Measurements from ENCODE around the gene GLMP. TPM values are rescaled to one million over a fixed set of nuclear protein-coding genes. Genes with fewer than 3 reads are reported as not detected.
"Not testable (repeated sequence)": the region's sequence is repeated elsewhere in the genome, so short reads cannot be mapped to it uniquely, and the experiment has no call there.

GLMP gene
- total RNA-seq, result 10 to 100 TPM; 43.8 to 50.3 TPM
- long read RNA-seq, transcript GLMP-201 (6 exons, 1,604 nt), result major isoform, 21 of 43 reads
- long read RNA-seq, partial matches to known transcripts, result 11 of 43 reads
- long read RNA-seq, other reads (novel, unspliced or antisense), result 7 of 43 reads

- DNase-seq (peak; percentile 69 to 84), ATAC-seq (peak; percentile 62)
- intact Hi-C loops (cut with DNase I, micrococcal nuclease), result no loop called here
These were observed at the start of gene GLMP for GRCh38 chr1:156295391-156295947. Gene GLMP (minus strand): TSS chr1:156295679. CDS start chr1:156295645, 34 bp downstream.

DNA sequence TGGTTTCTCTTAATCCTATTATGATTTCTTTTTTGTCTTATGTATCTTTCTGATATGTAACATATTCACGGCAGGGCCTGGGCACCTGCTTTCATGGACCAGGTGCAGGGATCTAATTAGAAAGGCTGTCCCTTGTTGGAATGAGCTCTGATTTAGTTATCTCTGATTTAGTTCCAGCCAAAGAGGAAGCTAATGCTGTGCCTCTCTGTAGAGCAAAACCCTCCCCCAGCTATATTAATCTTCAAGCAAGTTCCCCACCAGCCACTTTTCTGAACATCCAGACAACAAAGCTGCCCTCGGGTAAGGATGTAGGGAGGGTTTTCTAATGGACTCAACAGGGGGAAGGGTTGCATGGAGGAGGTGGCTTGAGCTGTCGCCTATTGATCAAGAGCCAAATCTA is 48.9 kb upstream of the GLMP start:
- DNase-seq (no peak), ATAC-seq (no peak)
- intact Hi-C loops (cut with DNase I, micrococcal nuclease), result no loop called here

GRCh38 chr1:156342166-156342955 is 46.9 kb upstream of the GLMP start:
- DNase-seq (no peak), ATAC-seq (no peak)
- intact Hi-C loops (cut with DNase I, micrococcal nuclease), result no loop called here

DNA sequence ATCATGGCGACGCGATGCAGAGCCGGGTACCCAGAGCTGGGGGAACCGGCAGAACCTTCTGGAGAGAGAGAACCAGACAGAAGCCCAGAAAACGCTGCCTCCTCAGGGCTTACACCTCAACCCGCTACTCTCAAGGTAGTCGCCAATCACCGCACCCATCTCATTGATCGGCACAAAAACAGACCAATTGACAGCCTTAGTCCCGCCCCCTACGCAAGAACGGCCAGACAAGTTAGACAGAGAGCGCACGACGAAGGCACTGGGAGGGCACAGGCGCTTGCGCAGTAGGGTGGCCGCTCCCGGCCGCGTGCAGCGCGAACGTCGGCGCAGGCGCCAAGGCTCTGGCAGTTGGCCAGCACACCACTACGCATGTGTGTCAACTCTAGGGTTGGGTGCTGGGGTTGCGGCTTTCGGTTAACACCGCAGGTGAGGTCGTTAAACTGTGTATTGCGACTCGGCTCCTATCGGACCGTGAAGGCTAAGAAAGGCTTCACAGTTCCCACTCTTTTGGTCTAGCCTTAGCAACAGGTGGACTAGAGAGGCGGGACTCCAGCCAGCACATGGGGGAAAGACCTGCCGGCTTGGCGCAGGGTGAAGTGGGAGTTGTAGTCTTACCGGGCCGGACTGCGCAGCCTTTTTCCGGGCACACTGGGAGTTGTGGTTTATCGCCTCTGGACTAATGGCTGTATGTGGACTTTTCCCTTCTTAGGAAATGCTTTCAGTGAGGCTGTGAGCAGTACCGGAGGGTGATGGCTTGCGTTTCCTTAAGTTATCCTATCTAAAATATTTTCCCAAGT is 42.9 kb upstream of the GLMP start, which contains the start of the genes CCT3 and TSACC:
TSS of gene CCT3 (minus strand) at position 113 of the 797 bp plus-strand sequence. CDS start at position 5, 108 bp downstream.
TSS of gene TSACC (plus strand) at position 347 of the 797 bp plus-strand sequence. CDS start 1,232 bp downstream, outside the sequence.
- intact Hi-C loops (cut with DNase I, micrococcal nuclease), result no loop called here
- ATAC-seq (peak; percentile 93), DNase-seq (peak; percentile 99)

DNA sequence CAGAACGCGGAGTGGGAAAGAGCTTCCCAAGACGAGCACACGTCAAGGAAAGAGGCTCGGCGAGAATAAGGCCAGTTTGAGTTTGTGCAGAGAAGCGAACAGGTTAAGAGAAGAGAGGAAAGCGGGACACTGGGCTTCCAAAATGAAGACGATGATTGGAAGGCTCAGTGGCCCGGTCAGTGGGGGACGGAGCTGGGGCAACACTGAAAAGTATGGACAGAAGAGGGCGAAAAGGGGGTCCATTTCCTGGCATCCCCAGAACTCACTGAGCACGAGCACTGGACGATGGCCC is 42.4 kb upstream of the GLMP start:
- ATAC-seq, result peak; percentile 17
- no peak for DNase-seq
- intact Hi-C loops (cut with DNase I, micrococcal nuclease), result no loop called here

GRCh38 chr1:156337052-156337887 is 41.8 kb upstream of the GLMP start:
- intact Hi-C loops (cut with DNase I, micrococcal nuclease), result no loop called here
- peak in 1 of 2 donors; percentile 11 for DNase-seq

GRCh38 chr1:156336242-156336641 is 40.8 kb upstream of the GLMP start:
- intact Hi-C loops (cut with DNase I, micrococcal nuclease), result no loop called here
- no peak for ATAC-seq
- DNase-seq, result no peak

More at GRCh38 chr1:156337052-156337887, 41.8 kb upstream of the GLMP start:
- no peak for ATAC-seq

DNA sequence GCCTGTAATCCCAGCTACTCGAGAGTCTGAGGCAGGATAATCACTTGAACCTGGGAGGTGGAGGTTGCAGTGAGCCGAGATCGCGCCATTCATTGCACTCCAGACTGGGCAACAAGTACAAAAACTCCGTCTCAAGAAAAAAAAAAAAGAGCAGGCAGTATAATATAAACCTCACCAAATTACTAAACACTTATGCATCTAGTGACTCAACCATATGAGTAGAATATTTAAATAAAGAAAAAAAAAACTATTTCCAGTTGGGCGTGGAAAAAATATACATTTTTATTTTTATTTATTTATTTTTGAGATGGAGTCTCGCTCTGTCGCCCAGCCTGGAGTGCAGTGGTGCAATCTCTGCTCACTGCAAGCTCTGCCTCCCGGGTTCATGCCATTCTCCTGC is 27.7 kb upstream of the GLMP start:
- intact Hi-C loops (cut with DNase I, micrococcal nuclease); ATAC-seq; DNase-seq: not testable (repeated sequence)

GRCh38 chr1:156320560-156320959 is 25.1 kb upstream of the GLMP start:
- intact Hi-C loops (cut with DNase I, micrococcal nuclease), result no loop called here
- no peak for ATAC-seq
- no peak for DNase-seq

DNA sequence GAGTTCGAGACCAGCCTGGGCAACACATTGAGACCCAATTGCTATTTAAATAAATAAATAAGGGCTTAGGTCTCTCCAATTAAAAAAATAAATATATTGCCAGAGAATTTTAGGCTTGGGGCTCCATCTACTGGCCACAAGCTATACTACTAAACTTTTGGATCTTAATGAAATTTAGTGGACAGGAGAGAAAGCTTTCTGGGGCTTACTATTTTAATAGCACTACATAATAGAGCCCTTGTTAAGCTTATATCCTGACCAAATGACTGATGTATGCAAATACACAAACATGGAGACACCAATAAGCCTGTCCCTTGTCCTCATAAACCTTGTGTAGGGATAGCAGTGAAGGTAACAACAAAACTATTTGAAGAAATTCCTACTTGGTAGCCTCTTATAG is 24.2 kb upstream of the GLMP start:
- no peak for ATAC-seq
- intact Hi-C loops (cut with DNase I, micrococcal nuclease), result no loop called here
- no peak for DNase-seq

DNA sequence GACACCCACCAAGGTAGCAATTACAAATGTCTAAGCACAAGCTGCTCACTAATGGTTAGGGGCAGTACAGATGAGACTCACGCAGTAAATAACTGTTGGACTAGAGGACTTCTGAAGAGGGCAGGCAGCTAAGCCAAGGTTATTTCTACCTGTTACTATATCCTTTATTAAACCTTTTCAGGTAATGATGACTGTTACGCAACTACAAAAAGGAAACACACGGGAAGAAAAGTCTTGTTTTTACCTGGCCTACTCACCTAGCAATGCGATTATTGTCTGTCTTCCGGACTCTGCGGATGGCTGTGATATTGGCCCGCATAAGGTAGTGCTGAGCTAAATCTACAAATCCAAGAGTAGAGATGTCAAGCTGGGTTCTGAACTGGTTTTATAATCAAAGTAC is 21.4 kb upstream of the GLMP start:
- intact Hi-C loops (cut with DNase I, micrococcal nuclease), result no loop called here
- no peak for DNase-seq
- ATAC-seq, result no peak

DNA sequence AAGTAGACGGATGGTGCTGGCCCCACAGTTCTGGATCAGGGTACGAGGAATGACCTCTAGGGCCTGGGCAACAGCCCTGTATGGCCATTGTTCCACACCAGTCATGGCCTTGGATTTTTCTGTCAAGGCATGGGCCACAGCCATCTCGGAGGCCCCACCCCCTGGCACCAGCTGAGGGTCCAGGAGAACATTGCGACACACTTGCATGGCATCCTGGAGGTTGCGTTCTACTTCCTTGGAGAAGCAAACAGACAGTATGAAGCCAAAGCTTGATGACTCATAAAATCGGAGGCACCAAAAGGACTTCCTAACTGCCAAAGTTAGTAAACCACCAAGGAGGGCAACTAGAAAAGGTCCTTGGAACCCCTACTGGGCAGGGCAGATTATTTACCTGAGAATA is 15.5 kb upstream of the GLMP start:
- DNase-seq (no peak), ATAC-seq (peak; percentile 25)
- intact Hi-C loops (cut with DNase I, micrococcal nuclease), result no loop called here

- intact Hi-C loops (cut with DNase I, micrococcal nuclease), result no loop called here
- no peak for ATAC-seq
- no peak for DNase-seq
These were observed 12.6 kb upstream of the GLMP start for GRCh38 chr1:156308078-156308477.

DNA sequence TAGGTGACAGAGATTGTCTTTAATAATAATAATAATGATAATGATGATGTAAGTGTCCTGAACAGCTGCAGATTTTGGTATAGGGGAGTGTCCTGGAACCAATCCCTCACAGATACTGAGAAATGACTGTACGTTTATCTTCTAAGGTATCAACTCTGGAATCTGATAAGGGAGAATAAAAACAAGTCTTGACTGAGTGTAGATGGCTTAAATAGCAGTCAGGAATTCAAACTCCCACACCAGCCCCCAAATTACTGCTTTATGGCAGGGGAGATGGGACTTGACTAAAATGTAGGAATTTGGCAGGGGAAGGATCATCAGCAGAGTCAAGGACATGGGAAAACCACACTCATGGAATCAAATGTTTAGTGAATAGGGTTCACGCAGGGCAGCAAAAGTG is 9.7 kb upstream of the GLMP start:
- intact Hi-C loops (cut with DNase I, micrococcal nuclease), result no loop called here
- ATAC-seq (no peak), DNase-seq (no peak)

GRCh38 chr1:156303241-156303640 is 7.8 kb upstream of the GLMP start:
- ATAC-seq (no peak), DNase-seq (no peak)
- intact Hi-C loops (cut with DNase I, micrococcal nuclease), result no loop called here

DNA sequence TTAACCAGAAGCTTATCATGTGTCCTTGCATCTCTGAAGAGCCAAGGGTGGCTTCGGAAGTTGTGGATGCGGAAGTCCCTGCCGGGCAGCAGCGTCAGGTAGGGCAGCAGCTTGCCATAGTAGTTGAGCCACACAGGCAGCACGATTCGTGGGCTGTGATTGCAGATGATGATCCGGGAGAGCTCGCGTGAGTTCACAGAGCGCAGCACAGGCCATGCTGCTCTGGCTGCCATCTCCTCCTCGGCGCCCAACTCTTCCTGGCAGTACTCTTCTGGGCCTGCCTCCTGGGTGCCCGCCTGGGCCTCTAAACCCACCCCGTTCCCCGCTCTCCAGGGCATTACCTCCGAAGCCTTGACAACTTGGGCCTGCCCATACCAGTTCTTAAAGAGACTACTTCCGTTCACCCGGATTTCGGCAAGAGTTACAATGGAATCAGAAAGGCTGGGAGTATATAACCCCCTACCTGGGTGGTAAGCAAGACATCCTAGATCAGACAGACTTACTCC is 3.4 kb upstream of the GLMP start, which contains the start of gene VHLL:
TSS of gene VHLL (minus strand) at position 456 of the 506 bp plus-strand sequence. CDS start at position 338, 118 bp downstream.
- intact Hi-C loops (cut with DNase I, micrococcal nuclease), result no loop called here
- no peak for ATAC-seq
- no peak for DNase-seq

DNA sequence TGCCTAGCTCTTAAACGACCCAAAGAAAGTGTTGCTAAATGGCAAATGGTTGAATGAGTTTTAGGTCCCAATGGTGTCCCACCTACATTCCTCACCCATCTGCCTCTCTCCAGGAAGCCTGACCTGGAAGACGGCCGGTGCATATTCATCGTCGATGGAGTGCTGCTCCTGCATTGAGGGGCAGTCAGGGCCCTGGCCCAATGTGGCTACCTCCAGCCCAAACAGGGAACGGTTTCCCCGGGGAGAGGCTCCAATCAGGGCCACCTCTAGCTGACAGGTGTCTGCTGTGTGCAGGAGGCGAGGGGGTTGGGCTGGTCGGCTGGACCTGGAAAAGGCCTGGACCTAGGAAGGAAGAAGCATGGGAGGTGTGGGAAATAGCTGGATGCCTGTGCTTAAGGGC is 1.6 kb downstream of the GLMP start:
- DNase-seq (no peak), ATAC-seq (no peak)
- intact Hi-C loops (cut with DNase I, micrococcal nuclease), result no loop called here

GRCh38 chr1:156293098-156293434 is 2.4 kb downstream of the GLMP start:
- DNase-seq, result no peak
- ATAC-seq, result no peak
- intact Hi-C loops (cut with DNase I, micrococcal nuclease), result no loop called here

Measured in left colon (tissue), 2 donors.